Activated CD4-positive, alpha-beta T cell treated with anti-CD3 and anti-CD28 coated beads, Interleukin-2, Interleukin-4, amounts not matched to agents 100 ng/mL and 50 ng/mL, durations not matched to agents 16 hours and 8 hours (primary cell): ENCODE data around the gene FZD10.
A peak's percentile ranks its signal among the peaks of the same experiment; 100 is the strongest.

Source experiments
- DNase-seq: peaks from one replicate; pipeline ENCODE4 v3.0.0-alpha.2; 2020; ENCODE audit warnings: low spot score

The FZD10 gene

GRCh38 chr12:130162267-130162666 is at the start of gene FZD10:
Gene FZD10 (plus strand): TSS chr12:130162464. CDS start chr12:130162943, 479 bp downstream.
- DNase-seq, result peak; percentile 3

DNA sequence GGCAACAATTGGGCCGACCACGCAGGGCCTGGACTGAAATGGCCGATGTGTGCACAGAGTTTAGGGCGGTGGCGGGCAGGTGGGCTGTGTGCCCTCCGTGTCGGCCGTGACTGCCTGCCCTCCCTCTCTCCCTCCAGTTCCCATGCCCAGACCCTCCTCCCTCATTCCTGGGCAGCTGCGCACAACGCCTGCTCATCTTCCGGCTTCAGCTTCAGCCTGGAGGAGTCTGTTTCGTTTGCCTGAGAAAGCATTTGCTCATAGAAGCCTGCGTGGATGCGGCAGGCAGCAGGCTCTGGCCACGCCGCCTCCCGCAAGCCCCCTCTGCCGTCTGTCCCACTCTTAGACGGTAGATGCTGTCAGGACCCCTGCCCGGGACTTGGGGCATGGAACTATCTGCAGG is 47.3 kb upstream of the FZD10 start:
- DNase-seq, result peak; percentile 0

- no peak for DNase-seq
Measured at GRCh38 chr12:130115646-130116045, 46.6 kb upstream of the FZD10 start.

- DNase-seq, result no peak
Measured at GRCh38 chr12:130116791-130117190, 45.5 kb upstream of the FZD10 start.

DNA sequence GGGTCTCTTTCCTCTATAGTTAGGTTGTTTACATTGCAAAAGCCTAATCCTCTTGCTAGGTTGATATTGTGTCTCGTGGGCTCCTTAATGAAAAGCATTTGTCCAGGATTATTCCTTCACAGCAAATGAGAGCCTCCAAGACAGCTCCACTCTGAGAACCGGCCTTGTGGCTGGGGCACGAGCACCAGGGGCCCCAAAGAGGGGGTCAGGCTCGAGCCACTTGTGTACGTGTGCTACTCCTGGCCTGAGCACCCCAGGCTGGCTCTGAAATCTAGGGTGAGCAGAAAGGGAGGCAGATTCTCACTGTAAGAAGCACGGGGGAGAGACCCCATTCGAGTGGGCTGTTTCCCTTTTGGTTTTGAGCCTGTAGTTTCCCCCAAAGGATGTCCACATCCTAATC is 45.0 kb upstream of the FZD10 start:
- no peak for DNase-seq

GRCh38 chr12:130117701-130118100 is 44.6 kb upstream of the FZD10 start:
- DNase-seq, result no peak

GRCh38 chr12:130118181-130118580 is 44.1 kb upstream of the FZD10 start:
- no peak for DNase-seq

DNA sequence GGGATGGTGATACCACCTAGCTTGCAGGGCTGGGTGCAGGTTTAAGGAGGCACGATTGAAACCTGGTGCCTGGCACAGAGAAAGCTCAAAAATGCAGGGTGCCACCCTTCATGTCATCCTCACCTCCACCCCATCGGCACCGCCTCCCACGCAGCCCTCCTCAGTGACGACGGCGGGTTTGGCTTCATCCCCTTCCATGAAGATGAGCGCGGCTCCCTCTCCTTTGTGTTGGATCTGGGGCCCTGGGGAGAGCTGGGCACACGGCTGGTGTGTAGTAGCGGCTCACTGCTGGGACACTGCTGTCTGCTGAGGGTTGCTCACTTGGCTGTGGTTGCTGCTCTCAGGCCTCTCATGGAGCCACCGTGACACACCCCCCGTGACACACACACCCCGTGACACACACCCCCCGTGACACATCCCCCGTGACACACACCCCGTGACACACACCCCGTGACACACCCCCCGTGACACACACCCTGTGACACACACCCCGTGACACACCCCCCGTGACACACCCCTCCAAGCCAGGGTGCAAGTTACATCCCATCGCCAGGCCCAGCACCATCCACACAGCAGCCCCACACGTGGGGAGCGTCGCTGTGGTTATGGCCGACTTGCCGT is 42.9 kb upstream of the FZD10 start:
- no peak for DNase-seq

DNA sequence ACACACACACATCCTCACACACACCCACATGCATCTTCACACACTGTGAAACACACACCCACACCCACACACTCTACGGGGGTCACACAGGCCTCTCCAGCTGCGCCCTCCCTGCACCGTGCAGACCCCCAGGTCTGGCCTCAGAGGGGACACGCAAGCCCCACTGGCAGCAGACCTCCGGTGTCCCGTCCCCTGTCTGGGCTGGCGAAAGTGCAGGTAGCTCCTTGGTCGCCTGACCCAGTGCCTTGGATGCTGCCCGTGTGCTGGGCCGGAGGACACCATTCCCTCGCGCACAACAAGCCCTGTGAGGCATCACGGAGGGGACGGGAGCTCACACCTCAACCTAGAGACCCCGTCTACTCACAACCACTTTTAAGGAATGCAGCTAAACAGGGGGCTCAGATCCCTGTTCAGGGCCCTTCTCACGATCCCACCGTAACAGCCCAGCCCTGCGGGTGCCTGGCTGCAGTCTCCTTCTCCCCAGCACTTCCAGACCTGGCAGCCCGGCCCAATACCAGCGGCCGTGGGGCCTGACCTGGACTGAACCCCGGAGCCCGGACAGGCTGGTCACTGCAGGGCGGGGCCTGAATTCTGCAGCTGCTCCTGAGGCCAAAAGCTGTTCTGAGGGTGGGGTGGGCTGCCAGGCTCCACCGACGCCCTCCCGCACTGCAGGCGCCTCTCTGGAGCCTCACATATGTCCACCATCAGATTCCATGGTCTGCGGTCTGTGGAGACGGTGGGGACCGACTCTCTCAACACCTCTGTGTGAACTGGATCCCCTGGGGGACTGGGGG is 42.1 kb upstream of the FZD10 start:
- DNase-seq, result no peak

GRCh38 chr12:130121226-130122000 is 40.9 kb upstream of the FZD10 start:
- DNase-seq, result no peak

GRCh38 chr12:130122356-130122755 is 39.9 kb upstream of the FZD10 start:
- no peak for DNase-seq

GRCh38 chr12:130124106-130124505 is 38.2 kb upstream of the FZD10 start:
- no peak for DNase-seq

- DNase-seq, result no peak
Measured at GRCh38 chr12:130124605-130125244, 37.5 kb upstream of the FZD10 start.

- no peak for DNase-seq
Measured at GRCh38 chr12:130126023-130126432, 36.2 kb upstream of the FZD10 start.

GRCh38 chr12:130127532-130127911 is 34.7 kb upstream of the FZD10 start:
- no peak for DNase-seq

DNA sequence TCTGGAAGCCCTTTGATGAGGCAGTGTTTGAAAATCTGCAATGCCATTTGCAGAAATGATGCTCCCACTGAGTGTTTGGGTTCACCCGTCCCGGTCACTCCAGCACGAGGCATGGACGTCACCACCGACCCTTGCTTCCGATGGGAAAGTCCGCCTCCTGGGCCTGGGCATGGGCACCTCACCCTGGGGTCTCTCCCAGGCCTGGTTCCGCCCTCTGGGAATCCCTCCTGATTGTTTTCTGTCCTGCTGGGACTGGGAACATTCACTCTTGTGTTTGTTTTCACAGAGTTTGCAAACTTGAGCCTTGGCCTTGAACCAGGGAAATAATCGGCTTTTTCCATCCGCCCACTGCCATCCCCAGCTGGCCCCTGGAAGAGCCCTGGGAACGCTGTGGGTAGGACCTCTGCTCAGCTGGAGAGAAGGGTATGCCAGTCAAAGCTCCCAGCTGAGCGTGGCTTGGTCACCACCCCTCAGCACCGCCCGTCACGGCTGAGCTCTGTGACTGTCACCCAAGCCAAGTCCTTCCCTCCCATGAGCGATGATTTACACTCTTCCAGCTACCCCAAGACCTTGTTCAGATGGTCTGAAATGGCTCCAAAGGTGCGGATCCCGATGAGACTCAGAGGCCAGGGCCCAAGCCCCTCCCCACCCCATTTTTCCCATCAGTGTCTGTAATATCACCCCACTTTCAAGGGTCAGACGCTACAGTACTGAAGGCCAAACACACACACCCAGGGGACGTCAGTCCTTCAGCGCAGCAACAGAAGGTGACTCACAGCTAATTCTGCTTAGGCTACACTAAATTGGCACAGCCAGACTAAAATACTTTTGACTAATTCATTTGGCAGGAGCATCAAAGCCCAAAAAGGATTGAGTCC is 34.1 kb upstream of the FZD10 start:
- DNase-seq, result no peak

DNA sequence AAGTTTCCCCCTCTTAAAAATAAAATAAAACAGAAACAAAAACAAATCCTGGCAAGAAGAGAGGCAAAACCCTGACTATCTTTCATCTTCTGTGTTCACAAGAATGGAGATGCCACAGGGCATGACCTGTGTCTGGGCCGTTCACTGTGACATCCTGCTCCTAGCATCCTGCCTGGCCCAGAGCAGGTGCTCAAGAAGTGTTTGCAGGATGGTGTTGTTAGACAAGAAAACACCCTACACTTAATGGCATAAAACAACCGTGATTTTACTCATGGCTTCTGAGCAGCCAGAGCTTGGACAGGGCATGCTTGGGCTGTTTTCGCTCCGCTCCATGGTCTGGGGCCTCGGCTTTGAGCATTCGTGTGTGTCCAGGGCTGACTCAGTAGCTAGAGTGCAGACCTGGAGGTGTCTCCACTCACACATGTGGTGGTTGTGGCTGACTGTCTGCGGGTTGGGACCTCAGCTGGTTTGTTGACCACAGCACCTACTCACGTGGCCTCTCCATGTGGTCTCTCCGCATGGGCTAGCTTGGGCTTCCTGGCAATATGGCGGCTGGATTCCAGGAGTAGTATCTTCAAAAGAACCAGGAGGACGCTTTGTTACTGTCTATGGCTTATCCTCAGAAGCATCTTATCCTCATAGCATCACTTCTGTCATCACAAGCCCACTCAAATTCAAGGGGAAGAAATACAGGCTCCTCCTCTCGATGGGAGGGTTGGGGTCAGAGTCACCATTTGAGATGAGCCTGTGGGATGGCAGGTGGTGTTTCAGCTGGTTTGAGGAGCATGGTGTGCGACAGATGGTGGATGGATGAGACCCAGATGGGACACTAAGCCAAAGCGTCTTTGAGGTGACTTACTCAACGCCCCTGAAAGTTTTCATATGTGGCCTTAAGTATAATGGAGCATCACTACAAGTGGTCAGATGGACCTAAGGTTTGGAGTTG is 33.2 kb upstream of the FZD10 start:
- no peak for DNase-seq

DNA sequence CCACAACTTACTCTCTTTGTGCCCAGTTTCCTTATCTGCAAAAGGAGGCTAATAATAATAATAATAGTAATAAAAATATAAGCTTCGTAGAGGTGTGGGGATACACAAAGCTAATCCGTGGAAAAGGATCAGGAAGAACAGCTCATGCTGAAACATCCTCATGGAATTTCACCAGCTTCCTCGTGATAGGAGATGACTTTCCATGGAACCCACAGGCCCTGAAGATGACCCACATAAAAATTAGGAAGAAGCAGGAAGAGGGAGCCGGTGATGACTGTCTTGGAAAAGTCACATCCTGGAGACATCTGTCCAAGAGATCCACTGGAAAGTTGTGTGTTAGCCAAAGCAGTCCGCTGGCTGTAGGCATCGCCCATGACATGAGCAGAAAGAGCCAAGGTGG is 31.9 kb upstream of the FZD10 start:
- no peak for DNase-seq

DNA sequence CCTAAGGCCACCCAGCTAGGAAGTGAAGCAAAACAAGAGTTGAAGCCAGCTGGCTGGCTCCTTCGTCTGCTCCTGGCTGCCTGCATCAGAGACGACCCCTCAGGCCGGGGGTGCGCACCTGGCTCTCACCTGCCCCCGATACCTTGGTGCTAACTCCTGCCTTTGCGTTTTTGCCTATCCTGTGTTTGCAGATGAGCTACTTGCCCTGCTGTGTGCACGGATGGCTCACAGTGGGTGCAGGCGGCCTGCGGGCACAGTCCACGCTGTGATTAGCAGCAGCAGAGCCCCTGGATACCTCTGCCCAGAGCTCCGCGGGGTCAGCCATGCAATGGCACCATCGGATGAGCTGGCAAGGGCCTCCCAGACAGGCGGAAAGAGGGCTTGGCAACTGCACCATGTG is 31.2 kb upstream of the FZD10 start:
- DNase-seq, result no peak

DNA sequence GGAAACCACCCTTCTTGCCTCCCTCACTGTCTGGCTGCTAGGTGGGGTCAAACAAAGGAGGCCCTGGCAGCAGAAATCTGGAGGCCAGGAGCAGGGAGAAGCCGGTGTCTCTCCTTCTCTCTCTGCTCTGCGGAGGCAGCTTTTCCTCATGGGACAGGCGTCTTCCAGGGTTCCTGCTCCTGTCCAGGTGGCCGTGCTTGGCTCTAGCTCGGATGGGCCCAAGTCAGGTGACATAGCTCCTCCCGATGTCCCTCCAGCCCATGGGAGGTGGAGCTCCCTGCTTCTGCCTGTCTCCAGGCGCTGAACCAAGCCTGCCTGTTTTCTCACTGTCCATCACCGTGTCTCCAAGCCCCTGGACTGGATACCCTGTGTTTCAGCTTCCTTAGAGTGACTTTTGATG is 30.5 kb upstream of the FZD10 start:
- no peak for DNase-seq
